K562 (cell line): ENCODE measurements around the gene TSC22D3. TPM values are rescaled to one million over a fixed set of nuclear protein-coding genes. Genes with fewer than 3 reads are reported as not detected.

Source experiments
- ATAC-seq: fragments of 200-7000 bp; cut with Tn5 transposase; 3 replicates; pipeline ENCODE4 v1.9.1; 2020; ENCODE audit warnings: moderate library complexity
- BruUV-seq: library from RNA; stranded (reverse); fragments of 400-500 nt; replicated peaks from 2 replicates; lab custom pipeline; 2021; lab: Mats Ljungman, UMichigan
- CTCF ChIA-PET: fragments of 300-600 bp; formaldehyde crosslinking; extraction: SDS; loops from one replicate; lab custom pipeline; 2021; ENCODE audit warnings: low intra/inter-chr PET ratio; lab: Yijun Ruan, JAX
- POLR2A ChIA-PET: fragments of 300-600, 350-650 bp; sonication (Branson Sonifier 250); formaldehyde crosslinking; extraction: SDS; loops from one replicate; lab custom pipeline; 2021; ENCODE audit warnings: antibody characterized with exemption, inconsistent platforms; lab: Yijun Ruan, JAX
- DNase-seq, 4 experiments: peaks; one replicate each; pipeline versions ENCODE4 v3.0.0 to v3.0.0-alpha.2; 2011 to 2018; ENCODE audit warnings: low spot score in 3 of 4, mixed read lengths in 3 of 4; ENCODE audit errors: extremely low read depth in 1 of 4
- FAIRE-seq: peaks from 2 replicates; lab custom pipeline; 2011; peaks lifted over from hg19 to GRCh38; lab: Jason Lieb, UNC
- H2AFZ ChIP-seq: 2 replicates; pipeline ENCODE4 v1.6.0; 2011; ENCODE audit warnings: low read depth, low read length, control low read depth, inconsistent platforms
- H3K27ac ChIP-seq: fragments of 200-600 bp; 3 replicates; pipeline ENCODE4 v1.8.0; 2011; ENCODE audit warnings: low read depth, mild to moderate bottlenecking, control low read depth, inconsistent platforms, low read length, moderate library complexity, mixed read lengths; ENCODE audit errors: extremely low read depth
- H3K27me3 ChIP-seq, 2 experiments: fragments of 300-600 bp in 1 of 2; 2 replicates in 1 of 2; 3 replicates in 1 of 2; pipeline versions ENCODE4 v1.6.0 to v1.8.0; 2011; ENCODE audit warnings: inconsistent platforms in 2 of 2, low read length in 2 of 2, mild to moderate bottlenecking in 1 of 2, mixed read lengths in 1 of 2, moderate library complexity in 1 of 2; ENCODE audit not compliant: control insufficient read depth in 2 of 2, insufficient read depth in 2 of 2
- H3K36me3 ChIP-seq: fragments of 300-600 bp; 3 replicates; pipeline ENCODE4 v1.8.0; 2011; ENCODE audit warnings: mild to moderate bottlenecking, low read length, inconsistent platforms; ENCODE audit not compliant: control insufficient read depth, insufficient read depth
- H3K4me1 ChIP-seq, 2 experiments: fragments of 200-600 bp in 1 of 2; replicated peaks in 1 of 2; 2 replicates in 1 of 2; 3 replicates in 1 of 2; pipeline versions ENCODE4 v1.5.1 to v1.8.0; 2011; ENCODE audit warnings: inconsistent platforms in 2 of 2, low read length in 2 of 2, mild to moderate bottlenecking in 1 of 2, mixed read lengths in 1 of 2, moderate library complexity in 1 of 2; ENCODE audit not compliant: control insufficient read depth in 2 of 2, insufficient read depth in 2 of 2
- H3K4me2 ChIP-seq: 2 replicates; pipeline ENCODE4 v1.6.1; 2011; ENCODE audit warnings: low read length, control low read depth, inconsistent platforms, mixed read lengths; ENCODE audit not compliant: insufficient read depth
- H3K4me3 ChIP-seq: fragments of 200-600 bp; sonication (generic), shearing (Covaris generic); 2 replicates; pipeline ENCODE4 v1.5.1; 2016; ENCODE audit warnings: control low read depth, inconsistent platforms
- H3K79me2 ChIP-seq: fragments of 200-600 bp; 3 replicates; pipeline ENCODE4 v1.8.0; 2011; ENCODE audit warnings: low read length, inconsistent platforms; ENCODE audit not compliant: control insufficient read depth, insufficient read depth
- H3K9ac ChIP-seq, 2 experiments: 2 replicates each; pipeline versions ENCODE4 v1.6.0 to v1.6.1; 2011; ENCODE audit warnings: low read depth in 2 of 2, low read length in 2 of 2, control low read depth in 1 of 2, inconsistent platforms in 1 of 2, mild to moderate bottlenecking in 1 of 2, mixed read lengths in 1 of 2; ENCODE audit not compliant: insufficient read depth in 1 of 2
- H3K9me1 ChIP-seq: one replicate; pipeline ENCODE4 v1.6.0; 2011; ENCODE audit warnings: inconsistent platforms, mild to moderate bottlenecking, low read length, moderate library complexity; ENCODE audit not compliant: control insufficient read depth, insufficient read depth
- H3K9me3 ChIP-seq: replicated peaks from 2 replicates; pipeline ENCODE4 v1.5.1; 2011; ENCODE audit warnings: low read depth, low read length, inconsistent platforms; ENCODE audit not compliant: control insufficient read depth, insufficient read depth
- H4K20me1 ChIP-seq: replicated peaks from 2 replicates; pipeline ENCODE4 v1.6.1; 2011; ENCODE audit warnings: low read length, inconsistent platforms, mixed read lengths; ENCODE audit not compliant: control insufficient read depth, insufficient read depth
- ARHGAP35 ChIP-seq: fragments of 450-650 bp; IDR thresholded peaks from 2 replicates; pipeline ENCODE4 v1.6.1; 2018; ENCODE audit not compliant: partially characterized antibody
- ARID1B ChIP-seq: fragments of 450-650 bp; IDR thresholded peaks from 2 replicates; pipeline ENCODE4 v1.6.1; 2016; ENCODE audit warnings: antibody characterized with exemption, mild to moderate bottlenecking, inconsistent platforms
- CBX1 ChIP-seq: sonication (generic); IDR thresholded peaks from 2 replicates; pipeline ENCODE4 v1.6.1; 2016; ENCODE audit warnings: antibody characterized with exemption, low read depth, mild to moderate bottlenecking
- CSDE1 ChIP-seq, 2 experiments: fragments of 450-650 bp; IDR thresholded peaks; 2 replicates each; pipeline ENCODE4 v1.6.1; 2016; ENCODE audit warnings: mild to moderate bottlenecking in 1 of 2
- HEY1 ChIP-seq: fragments of 250-450 bp; sonication (Bioruptor Pico); IDR thresholded peaks from 2 replicates; pipeline ENCODE4 v1.5.0; 2020; ENCODE audit warnings: mild to moderate bottlenecking, moderate library complexity, borderline replicate concordance
- JUN ChIP-seq, 2 experiments: sonication (generic) in 1 of 2; formaldehyde crosslinking in 1 of 2; IDR thresholded peaks; 2 replicates each; pipeline versions ENCODE4 v1.6.1 to v1.8.0; 2012 to 2022; ENCODE audit warnings: borderline replicate concordance in 2 of 2, mild to moderate bottlenecking in 2 of 2, improper control_type of control experiment in 1 of 2, low read depth in 1 of 2, low read length in 1 of 2, missing genetic modification reagents in 1 of 2
- KDM4B ChIP-seq, 2 experiments: fragments of 450-650 bp in 1 of 2; sonication (generic) in 1 of 2; IDR thresholded peaks; 2 replicates each; pipeline ENCODE4 v1.6.1; 2016 to 2017; ENCODE audit warnings: borderline replicate concordance in 2 of 2, antibody characterized with exemption in 1 of 2, low read depth in 1 of 2, mild to moderate bottlenecking in 1 of 2
- MAFF ChIP-seq: IDR thresholded peaks from 2 replicates; pipeline ENCODE4 v1.6.1; 2012; ENCODE audit warnings: low read length, improper control_type of control experiment
- MTA2 ChIP-seq: fragments of 450-650 bp; IDR thresholded peaks from 2 replicates; pipeline ENCODE4 v1.6.1; 2016; ENCODE audit warnings: low read depth
- NFIC ChIP-seq: fragments of 450-650 bp; IDR thresholded peaks from 2 replicates; pipeline ENCODE4 v1.6.1; 2017; ENCODE audit warnings: mild to moderate bottlenecking, inconsistent platforms
- NR1H2 ChIP-seq: sonication (generic); formaldehyde crosslinking; IDR thresholded peaks from 2 replicates; pipeline ENCODE4 v1.4.0; 2020; ENCODE audit warnings: mild to moderate bottlenecking, missing genetic modification reagents
- PHF8 ChIP-seq: fragments of 200-600 bp; sonication (generic); IDR thresholded peaks from 2 replicates; pipeline ENCODE4 v1.6.1; 2012; ENCODE audit warnings: mixed run types, mild to moderate bottlenecking, inconsistent platforms, low read length, moderate library complexity, borderline replicate concordance
- RNF2 ChIP-seq: sonication (generic); IDR thresholded peaks from 2 replicates; pipeline ENCODE4 v1.6.1; 2016
- SMARCA5 ChIP-seq: fragments of 450-650 bp; IDR thresholded peaks from 2 replicates; pipeline ENCODE4 v1.6.1; 2016
- SOX6 ChIP-seq: fragments of 450-650 bp; IDR thresholded peaks from 2 replicates; pipeline ENCODE4 v1.6.1; 2014; ENCODE audit warnings: mild to moderate bottlenecking
- ZNF583 ChIP-seq: fragments of 250-450 bp; sonication (Bioruptor Pico); IDR thresholded peaks from 2 replicates; pipeline ENCODE4 v1.4.0; 2020
- ZNF589 ChIP-seq: fragments of 200-800 bp; sonication (Bioruptor generic); IDR thresholded peaks from 2 replicates; pipeline ENCODE4 v1.6.1; 2016; ENCODE audit warnings: low read depth, missing genetic modification characterization, missing compliant biosample characterization
- WGBS: fragments of 100-300 bp; shearing (Covaris generic); methylation state at CpG from one replicate; pipeline ENCODE4 v1.1.6; 2016; ENCODE audit warnings: low coverage, mixed read lengths; ENCODE audit not compliant: insufficient coverage; ENCODE audit errors: missing lambda C conversion rate; 5-methylcytosine and 5-hydroxymethylcytosine counted together
- in situ Hi-C: fragments of 300-500 bp; cut with MboI; formaldehyde crosslinking; loops from 4 replicates; pipeline ENCODE4 v1.15.0; 2018; ENCODE audit warnings: inconsistent platforms, mixed read lengths
- intact Hi-C: fragments of 100-400 bp; cut with micrococcal nuclease; formaldehyde crosslinking; loops from 2 replicates; pipeline ENCODE4 v1.14.2; 2022
- polyA plus RNA-seq, 8 experiments: library from polyadenylated mRNA; depleted of rRNA in 4 of 8; stranded (reverse) in 5 of 8; unstranded in 3 of 8; fragments of >200 nt; fragmentation: Nextera tagmentation in 2 of 8; fragmentation: Illumina TruSeq in 1 of 8; extraction: Ambion mirVana in 2 of 8; extraction: Trizol in 1 of 8; gene quantifications; 2 replicates each; pipeline versions ENCODE4 v1.2.1 to v1.2.3, GENCODE V29; 2011 to 2014; ENCODE audit warnings: inconsistent platforms in 1 of 8, missing spikeins in 1 of 8
- total RNA-seq, 7 experiments: library from RNA; depleted of rRNA in 6 of 7; stranded (reverse); fragments of >200 nt in 6 of 7; fragmentation: Illumina TruSeq in 2 of 7; extraction: Trizol in 2 of 7; gene quantifications; 2 replicates each; pipeline versions ENCODE4 v1.2.1 to v1.2.3, GENCODE V29; 2011 to 2021; ENCODE audit warnings: low replicate concordance in 1 of 7
- TF ChIP-seq, protein P1 (sequence below): fragments of 250-450 bp; sonication (Bioruptor Pico); IDR thresholded peaks from 2 replicates; pipeline ENCODE4 v1.4.0; 2020; ENCODE audit warnings: mild to moderate bottlenecking, moderate library complexity
- TF ChIP-seq, protein P2 (sequence below): fragments of 250-450 bp; sonication (Bioruptor Pico); IDR thresholded peaks from 2 replicates; pipeline ENCODE4 v1.9.0; 2021; ENCODE audit warnings: mild to moderate bottlenecking, inconsistent platforms
- TF ChIP-seq, protein P3 (sequence below): fragments of 450-650 bp; formaldehyde crosslinking; IDR thresholded peaks from 2 replicates; pipeline ENCODE4 v1.4.0; 2020; ENCODE audit warnings: mild to moderate bottlenecking, mixed read lengths

TSC22D3 gene
- total and polyA plus RNA-seq, 9 of the 15 experiments (the other 6 are each of a cell fraction or from before 2014, with no cell fraction given) = 0.48 to 3.0 (median 0.87) TPM

DNA sequence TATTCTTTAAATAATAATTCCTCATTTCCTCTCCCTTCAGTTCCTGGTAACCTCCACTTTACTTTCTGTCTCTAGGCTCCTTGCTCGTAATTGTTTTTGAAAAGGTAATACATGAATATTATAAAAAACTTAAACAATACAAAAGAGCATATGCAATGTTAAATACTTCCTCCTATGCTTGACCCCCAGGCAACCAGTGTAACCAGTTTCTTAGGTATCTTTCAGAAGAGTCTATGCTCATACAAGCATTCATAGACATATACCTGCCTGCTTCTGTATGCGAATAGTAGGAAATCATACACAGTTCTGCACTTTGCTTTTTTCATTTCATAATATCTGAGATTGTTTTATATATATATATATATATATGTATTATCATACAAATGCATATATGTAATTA lies 47.5 kb upstream of the TSC22D3 start:
- no TSS peak for BruUV-seq
- TF ChIP-seq NR1H2 (CRISPR knock-in tag) = no peak
- no peak for TF ChIP-seq NFIC
- no peak for TF ChIP-seq SMARCA5
- TF ChIP-seq, protein P1, sequence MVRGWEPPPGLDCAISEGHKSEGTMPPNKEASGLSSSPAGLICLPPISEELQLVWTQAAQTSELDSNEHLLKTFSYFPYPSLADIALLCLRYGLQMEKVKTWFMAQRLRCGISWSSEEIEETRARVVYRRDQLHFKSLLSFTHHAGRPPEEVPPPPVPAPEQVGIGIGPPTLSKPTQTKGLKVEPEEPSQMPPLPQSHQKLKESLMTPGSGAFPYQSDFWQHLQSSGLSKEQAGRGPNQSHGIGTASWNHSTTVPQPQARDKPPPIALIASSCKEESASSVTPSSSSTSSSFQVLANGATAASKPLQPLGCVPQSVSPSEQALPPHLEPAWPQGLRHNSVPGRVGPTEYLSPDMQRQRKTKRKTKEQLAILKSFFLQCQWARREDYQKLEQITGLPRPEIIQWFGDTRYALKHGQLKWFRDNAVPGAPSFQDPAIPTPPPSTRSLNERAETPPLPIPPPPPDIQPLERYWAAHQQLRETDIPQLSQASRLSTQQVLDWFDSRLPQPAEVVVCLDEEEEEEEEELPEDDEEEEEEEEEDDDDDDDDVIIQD (CRISPR knock-in tag) = no peak
- TF ChIP-seq ZNF589 (CRISPR knock-in tag) = no peak
- TF ChIP-seq CBX1 = no peak
- no peak for TF ChIP-seq RNF2
- TF ChIP-seq, protein P2, sequence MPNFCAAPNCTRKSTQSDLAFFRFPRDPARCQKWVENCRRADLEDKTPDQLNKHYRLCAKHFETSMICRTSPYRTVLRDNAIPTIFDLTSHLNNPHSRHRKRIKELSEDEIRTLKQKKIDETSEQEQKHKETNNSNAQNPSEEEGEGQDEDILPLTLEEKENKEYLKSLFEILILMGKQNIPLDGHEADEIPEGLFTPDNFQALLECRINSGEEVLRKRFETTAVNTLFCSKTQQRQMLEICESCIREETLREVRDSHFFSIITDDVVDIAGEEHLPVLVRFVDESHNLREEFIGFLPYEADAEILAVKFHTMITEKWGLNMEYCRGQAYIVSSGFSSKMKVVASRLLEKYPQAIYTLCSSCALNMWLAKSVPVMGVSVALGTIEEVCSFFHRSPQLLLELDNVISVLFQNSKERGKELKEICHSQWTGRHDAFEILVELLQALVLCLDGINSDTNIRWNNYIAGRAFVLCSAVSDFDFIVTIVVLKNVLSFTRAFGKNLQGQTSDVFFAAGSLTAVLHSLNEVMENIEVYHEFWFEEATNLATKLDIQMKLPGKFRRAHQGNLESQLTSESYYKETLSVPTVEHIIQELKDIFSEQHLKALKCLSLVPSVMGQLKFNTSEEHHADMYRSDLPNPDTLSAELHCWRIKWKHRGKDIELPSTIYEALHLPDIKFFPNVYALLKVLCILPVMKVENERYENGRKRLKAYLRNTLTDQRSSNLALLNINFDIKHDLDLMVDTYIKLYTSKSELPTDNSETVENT (CRISPR knock-in tag) = no peak
- TF ChIP-seq KDM4B (IDR thresholded peaks at IDR 0.05; ENCODE audit: borderline replicate concordance in 2 of 2, low read depth in 1 of 2) = no peak
- no peak for TF ChIP-seq MTA2
- TF ChIP-seq CSDE1 (IDR thresholded peaks at IDR 0.05) = no peak
- TF ChIP-seq, protein P3, sequence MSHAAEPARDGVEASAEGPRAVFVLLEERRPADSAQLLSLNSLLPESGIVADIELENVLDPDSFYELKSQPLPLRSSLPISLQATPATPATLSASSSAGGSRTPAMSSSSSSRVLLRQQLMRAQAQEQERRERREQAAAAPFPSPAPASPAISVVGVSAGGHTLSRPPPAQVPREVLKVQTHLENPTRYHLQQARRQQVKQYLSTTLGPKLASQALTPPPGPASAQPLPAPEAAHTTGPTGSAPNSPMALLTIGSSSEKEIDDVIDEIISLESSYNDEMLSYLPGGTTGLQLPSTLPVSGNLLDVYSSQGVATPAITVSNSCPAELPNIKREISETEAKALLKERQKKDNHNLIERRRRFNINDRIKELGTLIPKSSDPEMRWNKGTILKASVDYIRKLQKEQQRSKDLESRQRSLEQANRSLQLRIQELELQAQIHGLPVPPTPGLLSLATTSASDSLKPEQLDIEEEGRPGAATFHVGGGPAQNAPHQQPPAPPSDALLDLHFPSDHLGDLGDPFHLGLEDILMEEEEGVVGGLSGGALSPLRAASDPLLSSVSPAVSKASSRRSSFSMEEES (CRISPR knock-in tag) = no peak
- no peak for TF ChIP-seq ZNF583 (CRISPR knock-in tag)
- TF ChIP-seq MAFF = no peak
- TF ChIP-seq PHF8 = no peak
- no peak for TF ChIP-seq SOX6
- TF ChIP-seq ARHGAP35 = no peak
- no peak for TF ChIP-seq JUN (IDR thresholded peaks at IDR 0.05; ENCODE audit: borderline replicate concordance, low read depth, low read length)
- TF ChIP-seq JUN (CRISPR knock-in tag; IDR thresholded peaks at IDR 0.05; ENCODE audit: borderline replicate concordance) = no peak
- no peak for TF ChIP-seq HEY1 (CRISPR knock-in tag)
- TF ChIP-seq ARID1B = no peak
- H3K4me2 ChIP-seq = no peak overlapping the region
- no peaks in the 10 kb centered on the region for H3K79me2 ChIP-seq
- no peaks in the 10 kb centered on the region for H3K9me1 ChIP-seq
- no peaks in the 10 kb centered on the region for H3K36me3 ChIP-seq
- no peak overlapping the region for H2AFZ ChIP-seq
- H3K4me1 ChIP-seq = peaks cover 0 to 12% of the 10 kb centered on the region in 2 experiments; a peak in 2 of 5 replicates
- no peak for FAIRE-seq
- H3K9me3 ChIP-seq = no peaks in the 10 kb centered on the region
- intact Hi-C loops = no loop called here
- in situ Hi-C loops = no loop called here
- peaks cover 2 to 24% of the 10 kb centered on the region in 2 experiments; a peak in 2 of 5 replicates for H3K27me3 ChIP-seq
- no peak for ATAC-seq
- POLR2A ChIA-PET = no interaction called here
- WGBS = 0% methylated on average over 2 of the region's 2 CpGs
- CTCF ChIA-PET = no interaction called here
- no peaks in the 10 kb centered on the region for H4K20me1 ChIP-seq
- DNase-seq = no peak
- no peak overlapping the region for H3K4me3 ChIP-seq
- no peak overlapping the region for H3K9ac ChIP-seq
- no peak overlapping the region for H3K27ac ChIP-seq
